ENCODE results near the gene XXYLT1.

GRCh38 chr3:195256639-195257453, 14.1 kb downstream of the XXYLT1 start:
- no peak for TF ChIP-seq POLR2AphosphoS5 (IDR thresholded peaks at IDR 0.05; ENCODE audit: low read depth, low read length)
- no peak for TF ChIP-seq POLR2A (IDR thresholded peaks at IDR 0.05; ENCODE audit: low read depth, low read length)
- no peak for TF ChIP-seq TAF1 (IDR thresholded peaks at IDR 0.05; ENCODE audit: borderline replicate concordance, low read depth, low read length)
